ENCODE measurements around the gene IL2RA.

The IL2RA gene

DNA sequence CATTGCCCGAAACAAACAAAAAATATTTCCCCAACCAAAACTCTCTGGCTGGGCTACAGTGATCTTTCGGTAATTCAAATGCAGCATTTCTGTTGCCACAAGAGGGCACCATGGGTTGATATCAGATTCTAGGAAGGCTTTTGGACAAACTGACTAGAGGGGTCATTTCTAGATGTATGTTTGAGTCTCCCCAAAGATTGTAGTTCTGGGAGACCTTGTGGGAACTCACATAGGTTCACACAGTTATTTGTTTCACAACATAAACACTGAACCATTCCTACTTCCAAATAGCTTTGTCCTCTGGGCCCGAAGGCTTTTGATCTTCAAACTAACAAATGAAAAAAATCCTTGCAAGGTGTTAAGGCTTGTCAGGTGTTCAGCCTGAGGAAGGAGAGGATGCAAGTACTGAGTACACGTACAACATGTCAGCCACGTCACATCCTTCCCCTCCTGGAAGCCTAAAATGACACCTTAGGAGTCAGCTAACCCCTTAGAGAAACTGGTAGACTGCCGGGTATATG lies 47.9 kb downstream of the IL2RA start:
- CTCF ChIA-PET: interaction anchor here (0.8 to 4.9 kb wide), 33 partner anchors 9 to 387 kb away, joined by 3 to 49 read pairs (median 6); partner anchors contain the start of gene IL15RA

DNA sequence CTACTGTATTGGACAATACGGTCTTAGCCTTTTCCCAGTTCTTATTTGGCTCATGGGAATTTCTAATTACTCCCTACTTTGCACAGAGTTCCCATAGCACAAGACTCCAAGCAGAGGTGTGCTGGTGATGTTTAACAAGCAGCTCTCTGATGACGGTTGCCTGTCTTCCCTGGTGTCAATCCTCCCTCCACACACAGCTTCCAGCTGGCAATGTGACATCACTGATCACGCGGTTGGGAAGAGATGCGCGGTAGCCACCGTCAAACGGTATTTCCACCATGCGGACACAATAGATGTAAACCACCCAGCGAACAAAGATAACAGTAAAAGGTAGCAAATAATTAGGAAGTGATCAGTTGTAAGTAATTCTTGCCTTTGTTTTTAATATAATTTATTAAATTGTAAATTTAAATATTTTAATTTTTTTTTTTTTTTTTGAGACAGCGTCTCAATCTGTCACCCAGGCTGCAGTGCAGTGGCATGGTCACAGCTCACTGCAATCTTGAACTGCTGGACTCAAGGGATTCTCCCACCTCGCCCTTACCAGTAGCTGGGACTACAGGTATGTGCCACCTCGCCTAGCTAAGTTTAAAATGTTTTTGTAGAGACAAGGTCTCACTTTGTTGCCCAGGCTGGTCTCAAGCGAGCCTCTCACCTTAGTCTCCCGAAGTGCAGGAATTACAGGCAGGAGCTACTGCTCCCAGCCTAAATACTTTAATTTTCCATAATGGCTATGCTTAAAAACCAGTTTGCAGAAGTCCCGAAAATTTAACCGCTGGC lies 48.6 kb downstream of the IL2RA start:
- DNase-seq (ENCODE audit: extremely low spot score): no peak
- CTCF ChIA-PET: interaction anchor here (0.7 to 4.9 kb wide), 35 partner anchors 9 to 388 kb away, joined by 3 to 49 read pairs (median 6); no protein-coding TSS in a partner anchor
- TF ChIP-seq, protein P1, sequence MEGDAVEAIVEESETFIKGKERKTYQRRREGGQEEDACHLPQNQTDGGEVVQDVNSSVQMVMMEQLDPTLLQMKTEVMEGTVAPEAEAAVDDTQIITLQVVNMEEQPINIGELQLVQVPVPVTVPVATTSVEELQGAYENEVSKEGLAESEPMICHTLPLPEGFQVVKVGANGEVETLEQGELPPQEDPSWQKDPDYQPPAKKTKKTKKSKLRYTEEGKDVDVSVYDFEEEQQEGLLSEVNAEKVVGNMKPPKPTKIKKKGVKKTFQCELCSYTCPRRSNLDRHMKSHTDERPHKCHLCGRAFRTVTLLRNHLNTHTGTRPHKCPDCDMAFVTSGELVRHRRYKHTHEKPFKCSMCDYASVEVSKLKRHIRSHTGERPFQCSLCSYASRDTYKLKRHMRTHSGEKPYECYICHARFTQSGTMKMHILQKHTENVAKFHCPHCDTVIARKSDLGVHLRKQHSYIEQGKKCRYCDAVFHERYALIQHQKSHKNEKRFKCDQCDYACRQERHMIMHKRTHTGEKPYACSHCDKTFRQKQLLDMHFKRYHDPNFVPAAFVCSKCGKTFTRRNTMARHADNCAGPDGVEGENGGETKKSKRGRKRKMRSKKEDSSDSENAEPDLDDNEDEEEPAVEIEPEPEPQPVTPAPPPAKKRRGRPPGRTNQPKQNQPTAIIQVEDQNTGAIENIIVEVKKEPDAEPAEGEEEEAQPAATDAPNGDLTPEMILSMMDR (IDR thresholded peaks at IDR 0.05; ENCODE audit: control extremely low read depth, extremely low read depth, low read depth, missing control alignments): no peak
- POLR2A ChIA-PET: no interaction called here

More for the DNA sequence above, 47.9 kb downstream of the IL2RA start:
- POLR2A ChIA-PET: no interaction called here
- peak; percentile 75 for DNase-seq (ENCODE audit: extremely low spot score)
- TF ChIP-seq, protein P1 (IDR thresholded peaks at IDR 0.05; ENCODE audit: control extremely low read depth, extremely low read depth, low read depth, missing control alignments): peak; percentile 81

DNA sequence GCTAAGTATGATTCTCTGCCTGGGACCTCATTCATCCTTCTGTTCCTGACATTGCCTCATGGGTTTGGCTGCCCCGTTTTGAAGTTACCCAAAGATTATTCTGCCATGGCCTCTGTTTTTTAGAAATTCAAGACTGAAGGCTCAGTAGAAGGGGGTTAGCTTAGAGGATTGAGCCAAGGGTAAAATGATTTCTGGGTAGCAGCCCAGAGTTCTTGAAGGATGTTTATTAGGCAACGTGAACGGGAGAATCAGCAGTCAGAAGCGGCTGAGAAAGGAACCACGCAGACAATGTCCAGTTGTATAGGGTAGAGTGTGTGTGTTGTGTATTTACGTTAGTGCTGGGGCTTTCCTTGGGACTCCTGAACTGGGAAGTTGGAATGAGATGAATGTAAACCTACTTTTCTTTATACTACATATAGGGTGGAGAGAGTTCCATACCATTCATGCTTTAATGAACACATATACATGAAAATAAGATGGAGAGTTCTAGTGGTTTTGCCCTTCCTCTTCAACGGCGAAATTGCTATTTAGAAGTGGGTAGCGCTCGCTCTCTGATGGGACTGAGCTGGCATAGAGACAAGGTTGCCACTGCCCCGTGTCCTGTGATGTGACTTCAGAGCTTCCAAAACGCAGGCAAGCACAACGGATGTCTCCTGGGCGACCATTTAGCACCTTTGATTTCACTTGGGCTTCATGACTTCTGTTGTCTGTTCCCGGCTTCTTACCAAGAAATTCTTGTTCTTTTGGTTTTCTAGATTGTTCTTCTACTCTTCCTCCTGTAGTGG lies 49.9 kb downstream of the IL2RA start:
- TF ChIP-seq, protein P1 (IDR thresholded peaks at IDR 0.05; ENCODE audit: control extremely low read depth, extremely low read depth, low read depth, missing control alignments): no peak
- no peak for DNase-seq (ENCODE audit: extremely low spot score)
- ChIA-PET CTCF (interaction anchor here (0.7 to 4.9 kb wide), 6 partner anchors 14 to 399 kb away, joined by 3 to 20 read pairs (median 6); no protein-coding TSS in a partner anchor), POLR2A (no interaction called here)

DNA sequence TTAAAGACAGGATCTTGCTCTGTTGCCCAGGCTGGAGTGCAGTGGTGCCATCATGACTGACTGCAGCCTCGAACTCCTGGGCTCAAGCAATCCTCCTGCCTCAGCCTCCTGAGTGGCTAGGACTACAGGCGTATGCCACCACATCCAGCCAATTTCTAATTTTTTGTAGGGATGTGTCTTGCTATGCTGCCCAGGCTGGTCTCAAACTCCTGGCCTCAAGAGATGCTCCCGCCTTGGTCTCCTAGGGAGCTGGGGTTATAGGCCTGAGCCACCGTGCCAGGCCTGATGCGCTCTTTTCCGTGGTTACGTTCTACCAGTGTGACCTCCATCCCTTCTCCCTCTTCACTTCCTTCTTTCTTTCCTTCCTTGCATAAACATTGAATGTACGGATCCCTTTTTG lies 50.6 kb downstream of the IL2RA start:
- no peak for DNase-seq (ENCODE audit: extremely low spot score)
- ChIA-PET POLR2A (no interaction called here), CTCF (interaction anchor here (0.7 to 4.9 kb wide), 3 partner anchors 26 to 400 kb away, joined by 3 to 20 read pairs (median 14); no protein-coding TSS in a partner anchor)

DNA sequence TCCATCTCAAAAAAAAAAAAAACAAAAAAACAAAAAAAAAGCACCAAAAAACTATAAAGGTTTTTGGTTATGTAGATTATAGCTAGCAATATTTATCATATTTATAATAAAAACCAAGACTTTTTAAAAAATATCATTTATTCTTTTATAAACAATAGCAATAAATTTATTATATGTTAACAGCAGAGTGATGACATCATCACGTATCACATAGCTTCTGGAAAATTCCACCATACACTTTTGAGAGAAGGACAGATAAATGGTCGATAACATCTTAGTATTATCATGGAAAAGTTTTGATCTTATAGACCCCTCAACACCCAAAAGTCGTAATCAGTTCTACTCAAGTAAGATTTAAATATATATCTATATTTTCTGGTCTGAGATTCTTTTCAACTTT lies 51.6 kb downstream of the IL2RA start:
- ChIA-PET POLR2A (no interaction called here), CTCF (interaction anchor here (3.4 kb wide), 1 partner anchor 76 kb away, joined by 14 read pairs; no protein-coding TSS in a partner anchor)
- no peak for DNase-seq (ENCODE audit: extremely low spot score)
- TF ChIP-seq, protein P1 (IDR thresholded peaks at IDR 0.05; ENCODE audit: control extremely low read depth, extremely low read depth, low read depth, missing control alignments): no peak

More for the DNA sequence above, 50.6 kb downstream of the IL2RA start:
- TF ChIP-seq, protein P1 (IDR thresholded peaks at IDR 0.05; ENCODE audit: control extremely low read depth, extremely low read depth, low read depth, missing control alignments): no peak

DNA sequence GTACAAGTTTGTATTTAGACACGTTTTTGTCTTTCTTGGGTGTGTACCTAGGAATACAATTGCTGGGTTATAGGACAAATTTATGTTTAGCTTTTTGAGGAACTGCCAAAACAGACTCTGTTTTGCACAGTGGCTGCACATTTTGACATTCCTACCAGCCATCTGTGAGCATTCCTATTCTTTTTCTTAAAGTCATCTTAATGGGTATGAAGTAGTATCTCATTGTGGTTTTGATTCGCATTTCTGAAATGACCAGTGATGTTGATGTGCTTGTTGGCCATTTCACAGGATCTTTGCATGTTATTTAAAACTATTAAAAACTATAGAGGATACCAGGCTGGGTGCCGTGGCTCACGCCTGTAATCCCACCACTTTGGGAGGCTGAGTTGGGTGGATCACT lies 52.2 kb downstream of the IL2RA start:
- no peak for DNase-seq (ENCODE audit: extremely low spot score)
- TF ChIP-seq, protein P1 (IDR thresholded peaks at IDR 0.05; ENCODE audit: control extremely low read depth, extremely low read depth, low read depth, missing control alignments): no peak
- ChIA-PET POLR2A (no interaction called here), CTCF (interaction anchor here (3.4 kb wide), 1 partner anchor 77 kb away, joined by 14 read pairs; no protein-coding TSS in a partner anchor)
